GM12878 (cell line): ENCODE results near the gene RPL38.

ENCODE experiments used
- BRCA1 ChIP-seq: IDR thresholded peaks from 2 replicates; pipeline ENCODE4 v1.6.1; 2011; ENCODE audit warnings: low read depth, low read length, improper control_type of control experiment
- CEBPB ChIP-seq, 2 experiments: fragments of 150-350 bp in 1 of 2; IDR thresholded peaks; 2 replicates each; pipeline ENCODE4 v1.6.1; 2012 to 2014; ENCODE audit warnings: low read depth in 2 of 2, low read length in 2 of 2, borderline replicate concordance in 1 of 2, inconsistent platforms in 1 of 2
- CREB1 ChIP-seq: IDR thresholded peaks from 2 replicates; pipeline ENCODE4 v1.6.1; 2012; ENCODE audit warnings: low read depth, mild to moderate bottlenecking, inconsistent platforms
- CTCF ChIP-seq, 3 experiments: IDR thresholded peaks in 2 of 3; conservative IDR thresholded peaks in 1 of 3; 2 replicates each; pipeline ENCODE4 v1.5.1; 2011; ENCODE audit warnings: low read depth in 3 of 3, low read length in 3 of 3, mild to moderate bottlenecking in 3 of 3, control low read depth in 2 of 3, moderate library complexity in 2 of 3, inconsistent platforms in 1 of 3, mixed read lengths in 1 of 3; ENCODE audit not compliant: control insufficient read depth in 2 of 3, insufficient read depth in 1 of 3; ENCODE audit errors: extremely low read depth in 1 of 3
- EZH2 ChIP-seq: IDR thresholded peaks from 2 replicates; pipeline ENCODE4 v1.6.1; 2012; ENCODE audit warnings: low read depth, mild to moderate bottlenecking, control low read depth, inconsistent platforms, low read length, borderline replicate concordance; ENCODE audit not compliant: control insufficient read depth
- MXI1 ChIP-seq: fragments of 150-350 bp; IDR thresholded peaks from 2 replicates; pipeline ENCODE4 v1.6.1; 2011; ENCODE audit warnings: low read depth, mild to moderate bottlenecking, inconsistent platforms, low read length, improper control_type of control experiment
- NFYB ChIP-seq: IDR thresholded peaks from 2 replicates; pipeline ENCODE4 v1.6.1; 2011; ENCODE audit warnings: low read depth, mild to moderate bottlenecking, low read length, improper control_type of control experiment, moderate library complexity; ENCODE audit not compliant: insufficient read depth
- POLR2AphosphoS5 ChIP-seq: IDR thresholded peaks from 2 replicates; pipeline ENCODE4 v1.6.1; 2011; ENCODE audit warnings: mild to moderate bottlenecking, low read length, inconsistent platforms
- RB1 ChIP-seq: fragments of 450-650 bp; formaldehyde crosslinking; IDR thresholded peaks from 2 replicates; pipeline ENCODE4 v1.6.1; 2017; ENCODE audit warnings: mild to moderate bottlenecking, borderline replicate concordance
- ZNF24 ChIP-seq: fragments of 450-650 bp; IDR thresholded peaks from 2 replicates; pipeline ENCODE4 v1.6.1; 2017; ENCODE audit warnings: antibody characterized with exemption, mild to moderate bottlenecking
- ZNF274 ChIP-seq: IDR thresholded peaks from one replicate; pipeline ENCODE4 v1.8.0; 2011; ENCODE audit not compliant: insufficient read length, insufficient read depth

DNA sequence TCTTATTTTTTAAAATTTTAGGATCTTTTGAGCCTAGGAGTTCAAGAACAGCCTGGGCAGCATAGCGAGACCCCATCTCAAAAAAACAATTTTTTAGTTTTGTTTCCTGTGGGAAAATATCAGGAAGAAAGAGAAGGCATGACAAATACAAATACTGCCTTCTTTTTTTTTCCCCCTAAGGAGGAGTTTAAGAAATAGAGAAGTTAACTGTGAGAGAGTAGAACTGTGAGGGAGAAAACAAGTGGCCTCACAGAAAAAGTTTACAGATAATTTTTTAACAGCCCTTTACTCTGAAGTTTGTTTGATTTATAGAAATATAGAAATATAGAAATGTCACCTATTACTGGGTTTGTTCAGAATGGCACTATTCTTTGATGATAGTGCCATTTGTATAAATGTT, 31.0 kb downstream of the RPL38 start:
- TF ChIP-seq CREB1: no peak
- TF ChIP-seq EZH2: no peak
- no peak for TF ChIP-seq BRCA1
- TF ChIP-seq POLR2AphosphoS5: no peak
- no peak for TF ChIP-seq CTCF (IDR thresholded peaks at IDR 0.05 in 2 of 3, conservative IDR thresholded peaks at IDR 0.05 in 1 of 3; ENCODE audit: control insufficient read depth in 2 of 3, extremely low read depth in 1 of 3, insufficient read depth in 1 of 3, low read depth in 3 of 3, low read length in 3 of 3)
- no peak for TF ChIP-seq ZNF24
- TF ChIP-seq MXI1: no peak
- TF ChIP-seq NFYB: no peak
- no peak for TF ChIP-seq ZNF274
- TF ChIP-seq CEBPB (IDR thresholded peaks at IDR 0.05; ENCODE audit: borderline replicate concordance in 1 of 2, low read depth in 2 of 2, low read length in 2 of 2): no peak
- no peak for TF ChIP-seq RB1
